GM12865 (cell line): ENCODE results near the gene SPATA2.
"Not testable (repeated sequence)": the region's sequence is repeated elsewhere in the genome, so short reads cannot be mapped to it uniquely, and the experiment has no call there.

Experiments
- DNase-seq: peaks from one replicate; pipeline ENCODE4 v3.0.0; 2010; ENCODE audit warnings: low read depth
- H3K4me3 ChIP-seq: 2 replicates; pipeline ENCODE4 v1.5.1; 2011; ENCODE audit warnings: mild to moderate bottlenecking, low read depth, low read length, control low read depth
- CTCF ChIP-seq: IDR thresholded peaks from 2 replicates; pipeline ENCODE4 v1.5.1; 2011; ENCODE audit warnings: low read length, control low read depth, low read depth, inconsistent platforms; ENCODE audit not compliant: insufficient read depth; ENCODE audit errors: missing control alignments

The SPATA2 gene

GRCh38 chr20:49865559-49865958, 49.8 kb downstream of the SPATA2 start:
- DNase-seq = peak; percentile 41

GRCh38 chr20:49863666-49864065, 51.7 kb downstream of the SPATA2 start:
- no peak overlapping the region for H3K4me3 ChIP-seq
- DNase-seq = no peak
- TF ChIP-seq CTCF = no peak

More at GRCh38 chr20:49865559-49865958, 49.8 kb downstream of the SPATA2 start:
- TF ChIP-seq CTCF = no peak
- no peak overlapping the region; the same call in none of the 2 replicates for H3K4me3 ChIP-seq

GRCh38 chr20:49862607-49863200, 52.6 kb downstream of the SPATA2 start:
- TF ChIP-seq CTCF = no peak
- no peak for DNase-seq
- no peak overlapping the region for H3K4me3 ChIP-seq

- not testable (repeated sequence) for DNase-seq, H3K4me3 ChIP-seq
Observed at GRCh38 chr20:49861232-49861631, 54.1 kb downstream of the SPATA2 start.

GRCh38 chr20:49859807-49860206, 55.5 kb downstream of the SPATA2 start:
- DNase-seq = no peak
- no peak for TF ChIP-seq CTCF
- no peak overlapping the region for H3K4me3 ChIP-seq

GRCh38 chr20:49859011-49859410, 56.3 kb downstream of the SPATA2 start:
- H3K4me3 ChIP-seq = no peak overlapping the region
- DNase-seq = no peak
- TF ChIP-seq CTCF = no peak

GRCh38 chr20:49858076-49858585, 57.2 kb downstream of the SPATA2 start:
- no peak for TF ChIP-seq CTCF
- H3K4me3 ChIP-seq = no peak overlapping the region
- no peak for DNase-seq
